ENCODE results near the gene LCE7A.

The LCE7A gene

DNA sequence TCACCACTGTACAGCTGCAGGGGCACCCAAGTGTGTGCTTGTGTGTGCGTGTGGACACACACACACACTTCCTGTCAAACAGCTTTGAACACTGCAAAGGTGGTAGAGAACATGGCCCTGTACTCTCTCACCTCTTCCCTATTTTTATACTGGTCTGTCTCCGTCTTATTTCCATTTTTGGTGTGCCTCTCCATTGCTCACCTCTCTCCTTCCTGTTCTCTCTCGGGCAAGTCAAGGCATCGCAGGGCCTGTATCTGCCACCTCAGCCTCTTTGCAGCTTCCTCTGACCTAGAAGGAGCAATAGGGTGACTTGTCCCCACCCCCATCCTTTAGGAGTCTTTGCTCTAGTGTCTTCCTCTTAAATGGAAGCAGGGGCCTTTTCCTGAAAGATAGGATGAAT, 20.5 kb downstream of the LCE7A start:
- no peak for DNase-seq (ENCODE audit: low read depth)

DNA sequence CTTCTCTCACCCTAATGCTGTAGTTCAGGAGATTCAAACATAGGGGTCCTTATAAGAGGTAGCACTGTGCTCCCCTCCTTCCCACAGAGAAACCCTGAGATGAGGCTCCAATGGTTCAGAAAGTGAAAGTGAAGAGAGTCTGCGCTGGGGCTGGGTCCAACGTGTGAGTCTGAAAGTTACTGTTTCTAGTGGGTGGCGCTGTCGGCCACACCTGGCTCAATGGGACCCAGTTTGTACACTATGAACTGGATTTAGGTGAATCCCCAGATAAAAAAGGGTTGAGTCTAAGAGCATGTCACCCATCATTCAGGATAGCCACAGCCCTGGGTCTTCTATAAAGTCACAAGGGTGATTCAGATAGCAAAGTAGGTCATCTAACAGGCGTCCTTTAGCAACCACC, 21.1 kb downstream of the LCE7A start:
- DNase-seq (ENCODE audit: low read depth): no peak

DNA sequence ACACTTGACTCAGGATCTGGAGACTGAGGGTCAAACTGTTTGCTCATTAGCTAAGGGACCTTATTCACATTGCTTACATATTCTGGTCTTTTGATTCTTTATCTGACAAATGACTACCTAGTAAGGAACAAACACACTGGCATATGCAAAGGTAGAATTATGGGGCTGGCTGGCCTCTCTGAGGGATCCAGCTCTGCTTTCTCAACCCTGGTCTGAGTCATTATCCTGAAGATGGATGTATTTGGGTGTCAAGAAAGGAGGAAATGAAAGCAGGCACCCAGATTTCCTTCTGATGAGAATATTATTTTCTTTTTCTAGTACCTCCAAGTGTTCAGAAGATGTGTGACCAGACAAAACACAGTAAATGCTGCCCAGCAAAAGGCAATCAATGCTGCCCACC, 24.3 kb downstream of the LCE7A start:
- DNase-seq (ENCODE audit: low read depth): no peak

DNA sequence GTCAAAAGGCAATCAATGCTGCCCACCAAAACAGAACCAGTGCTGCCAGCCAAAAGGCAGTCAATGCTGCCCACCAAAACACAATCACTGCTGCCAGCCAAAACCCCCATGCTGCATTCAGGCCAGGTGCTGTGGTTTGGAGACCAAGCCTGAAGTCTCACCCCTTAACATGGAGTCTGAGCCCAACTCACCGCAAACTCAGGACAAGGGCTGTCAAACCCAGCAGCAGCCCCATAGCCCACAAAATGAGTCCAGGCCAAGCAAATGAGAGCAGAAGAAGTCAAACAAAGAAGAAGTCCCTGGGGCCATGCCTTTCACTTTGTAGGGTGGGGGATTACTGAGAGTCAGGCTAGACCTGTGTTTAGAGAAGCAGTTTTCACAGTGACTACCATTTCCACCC, 24.7 kb downstream of the LCE7A start:
- no peak for DNase-seq (ENCODE audit: low read depth)

DNA sequence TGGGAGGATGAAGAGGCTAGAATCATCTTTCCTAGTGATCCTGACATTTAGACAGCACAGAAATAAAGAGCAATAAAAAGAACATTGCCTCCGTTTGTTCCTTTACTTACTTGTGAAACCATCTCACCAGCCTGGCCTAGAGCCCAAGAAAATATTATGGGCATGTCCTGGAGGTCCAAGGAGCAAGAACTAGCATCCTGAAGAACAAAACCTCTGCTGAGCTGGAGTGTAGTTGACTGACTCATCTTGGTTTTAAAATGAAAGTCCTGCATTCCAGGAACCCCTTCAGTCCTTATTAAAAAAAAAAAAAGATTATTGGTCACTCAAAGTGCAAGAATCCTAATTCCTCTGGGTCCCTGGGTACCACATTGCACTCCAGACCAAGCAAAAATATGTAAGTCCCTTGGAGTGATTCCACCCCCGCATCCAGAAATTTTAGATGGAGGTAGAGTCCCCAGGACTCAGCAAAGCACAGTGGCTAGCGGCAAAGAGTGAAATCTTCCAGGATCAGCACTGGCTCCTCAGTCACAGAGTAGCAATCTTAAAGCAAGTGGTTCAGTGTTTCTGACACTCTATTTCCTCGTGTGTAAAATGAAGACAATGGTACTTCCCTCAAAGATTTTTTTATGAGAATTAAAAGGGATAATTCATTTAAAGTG, 25.3 kb downstream of the LCE7A start:
- DNase-seq (ENCODE audit: low read depth): no peak

DNA sequence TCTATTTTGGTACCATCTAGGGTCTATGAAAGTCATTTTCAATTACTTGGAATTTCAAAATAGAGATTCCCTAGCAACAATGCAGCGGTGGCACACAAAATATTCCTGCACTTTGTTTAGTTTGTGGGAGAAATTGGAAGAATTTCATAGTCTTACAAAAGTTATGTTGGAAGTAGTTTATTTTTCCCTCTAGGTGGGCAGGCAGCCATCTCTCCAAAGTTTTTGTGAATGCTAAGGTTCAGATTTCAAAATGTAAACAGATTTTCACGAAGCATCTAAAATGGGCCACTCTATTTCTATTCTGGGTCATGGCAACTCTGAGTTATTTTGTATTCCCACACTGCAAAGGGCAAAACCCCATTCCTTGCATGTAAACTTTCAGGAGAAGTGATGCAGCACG, 26.3 kb downstream of the LCE7A start:
- DNase-seq (ENCODE audit: low read depth): no peak

DNA sequence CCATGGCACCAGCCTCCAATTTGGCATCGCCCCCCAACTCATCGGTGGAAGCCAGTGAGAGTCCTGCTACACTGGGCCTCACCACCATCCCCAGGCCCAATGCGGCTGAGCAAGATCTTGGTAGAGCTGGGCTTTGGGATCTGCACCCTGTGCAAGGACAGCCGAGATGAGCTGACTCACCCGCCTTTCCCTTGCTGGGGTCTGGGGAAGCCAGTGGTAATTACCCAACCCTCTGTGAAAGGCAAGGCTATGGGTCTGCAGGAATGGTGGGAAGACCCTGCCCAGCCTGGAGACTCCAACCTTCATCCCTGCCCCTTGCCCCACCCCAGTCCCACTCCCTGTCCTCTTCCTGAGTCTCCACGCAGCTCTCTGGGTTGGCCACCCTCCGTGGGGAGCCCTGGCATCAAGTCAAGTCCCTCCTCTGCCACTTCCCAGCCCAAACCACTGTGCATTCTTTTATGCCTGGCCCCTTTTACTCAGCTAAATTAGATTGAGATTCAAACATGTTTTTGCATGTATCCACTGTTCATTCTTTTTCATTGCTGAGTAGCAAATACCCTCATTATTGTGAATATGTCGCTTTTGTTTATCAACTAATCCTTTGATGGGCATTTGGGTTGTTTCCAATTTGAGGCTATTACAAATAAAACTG, 27.1 kb downstream of the LCE7A start:
- no peak for DNase-seq (ENCODE audit: low read depth)

DNA sequence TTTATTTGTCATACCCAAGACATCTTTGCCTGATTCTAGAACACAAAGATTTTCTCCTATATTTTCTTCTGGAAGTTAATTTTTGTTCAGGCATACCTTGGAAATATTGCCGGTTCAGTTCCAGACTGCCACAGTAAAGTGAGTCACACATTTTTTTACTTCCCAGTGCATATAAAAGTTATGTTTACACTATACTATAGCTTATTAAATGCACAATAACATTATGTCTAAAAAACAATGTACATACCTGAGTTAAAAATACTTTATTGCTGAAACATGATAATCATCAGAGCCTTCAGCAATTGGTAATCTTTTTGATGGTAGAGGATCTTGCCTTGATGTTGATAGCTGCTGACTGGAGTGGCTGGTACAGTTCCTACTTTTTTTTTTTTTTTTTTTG, 28.3 kb downstream of the LCE7A start:
- DNase-seq (ENCODE audit: low read depth): no peak

DNA sequence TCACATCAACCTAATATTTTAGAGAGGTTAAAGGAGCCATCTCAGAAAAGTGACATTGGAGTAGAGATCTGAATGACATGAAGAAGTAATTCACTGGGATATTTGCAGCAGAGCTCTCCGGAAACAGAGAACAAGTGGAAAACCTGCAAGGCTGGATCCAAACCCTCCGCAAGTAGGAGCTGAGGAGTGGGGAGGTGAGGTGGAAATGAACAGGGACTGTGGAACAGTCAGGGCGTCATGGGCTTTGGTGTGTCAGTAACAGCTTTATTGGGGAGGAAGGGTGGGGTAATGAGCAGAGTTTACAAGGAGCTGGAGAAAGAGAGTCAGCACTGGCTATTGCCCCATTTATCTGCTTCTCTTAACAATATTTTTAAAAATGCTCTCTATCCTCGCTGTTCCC, 39.2 kb downstream of the LCE7A start:
- no peak for DNase-seq (ENCODE audit: low read depth)

DNA sequence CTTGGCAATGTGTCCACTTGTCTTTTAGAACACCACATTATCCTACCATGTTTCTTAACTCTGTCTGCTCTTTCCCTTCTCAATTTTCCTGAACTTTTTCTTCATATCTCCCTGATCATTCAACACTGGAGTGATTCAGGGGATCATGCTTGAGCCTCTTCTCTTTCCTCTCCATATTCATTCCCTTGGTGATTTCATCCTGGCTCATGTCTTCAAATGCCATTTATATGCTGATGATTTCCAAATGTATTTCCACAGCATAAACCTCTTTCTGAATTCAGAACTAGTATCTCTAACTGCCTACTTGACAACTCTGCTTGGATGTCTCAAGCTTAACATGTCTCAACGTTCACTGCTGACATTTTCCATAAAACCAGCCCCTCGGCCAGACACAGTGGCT, 40.1 kb downstream of the LCE7A start:
- DNase-seq (ENCODE audit: low read depth): no peak

DNA sequence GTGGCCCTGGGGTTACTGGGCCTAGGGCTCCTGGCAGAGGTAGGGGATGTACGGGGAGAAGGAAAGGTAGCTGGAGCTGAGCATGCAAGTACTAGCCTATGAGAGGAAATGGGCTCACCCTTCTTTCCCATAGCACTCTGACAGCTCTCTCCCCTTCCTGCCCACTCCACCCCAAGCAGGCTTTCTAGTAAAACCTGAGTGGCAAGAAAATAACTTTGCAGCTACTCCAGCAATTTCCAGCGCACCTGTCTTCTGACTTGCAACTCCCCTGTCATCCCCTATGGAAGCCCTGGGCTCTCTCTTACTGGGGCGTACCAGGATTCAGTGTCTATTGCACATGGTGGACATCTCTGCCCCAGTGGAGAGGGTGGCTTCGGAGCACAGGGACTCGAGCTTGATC, 41.8 kb downstream of the LCE7A start:
- no peak for DNase-seq (ENCODE audit: low read depth)

DNA sequence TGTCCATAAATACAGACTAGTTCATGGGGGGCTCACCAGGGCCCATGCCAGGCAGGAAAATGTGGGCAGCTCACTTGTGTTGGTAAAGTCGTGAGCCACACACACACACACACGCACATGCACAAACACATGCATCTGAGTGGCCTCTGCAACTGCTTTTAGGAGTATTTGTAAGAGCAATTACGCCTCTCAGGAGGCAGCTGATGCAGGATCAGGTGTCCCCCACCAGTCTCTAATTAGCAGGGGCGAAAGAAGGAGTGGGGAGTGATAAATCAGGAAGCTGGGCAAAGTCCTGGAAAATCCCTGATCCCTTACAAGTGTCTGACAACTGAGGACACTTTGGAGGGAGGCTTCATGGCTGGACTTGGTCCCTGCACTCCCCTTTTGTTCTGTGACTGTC, 42.8 kb downstream of the LCE7A start:
- no peak for DNase-seq (ENCODE audit: low read depth)

DNA sequence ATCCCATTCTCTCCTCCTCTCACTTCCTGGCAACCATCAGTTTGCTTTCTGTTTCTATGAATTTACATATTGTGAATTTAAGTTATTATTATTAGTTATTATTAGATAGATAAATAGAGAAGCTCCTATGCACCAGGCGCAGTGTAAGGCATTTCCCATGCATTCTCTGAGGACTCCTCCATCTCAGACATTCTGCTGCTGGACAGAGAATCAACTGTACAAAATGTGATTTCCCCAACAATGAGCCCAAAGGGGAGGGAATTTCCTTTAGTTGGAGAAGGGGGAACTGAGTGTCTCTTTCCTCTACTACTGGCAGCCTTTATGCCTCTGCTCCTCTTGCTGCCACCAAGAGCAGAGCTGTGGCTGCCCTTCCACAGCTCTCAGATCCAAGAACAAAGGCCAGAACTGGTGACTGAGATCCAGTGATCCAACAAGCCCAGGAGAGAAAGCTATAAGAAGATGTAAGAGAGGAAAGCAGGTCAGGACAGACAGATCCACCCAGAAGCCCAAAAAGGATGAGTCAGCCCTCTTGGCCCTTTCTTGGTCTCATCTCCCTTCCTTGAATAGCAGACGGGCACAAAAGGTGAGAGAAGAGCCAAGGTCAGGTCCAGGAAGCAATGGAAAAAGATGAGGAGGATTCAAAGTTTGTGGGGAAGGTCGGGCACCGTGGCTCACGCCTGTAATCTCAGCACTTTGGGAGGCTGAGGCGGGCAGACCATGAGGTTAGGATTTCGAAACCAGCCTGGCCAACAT, 45.1 kb downstream of the LCE7A start:
- DNase-seq (ENCODE audit: low read depth): no peak

DNA sequence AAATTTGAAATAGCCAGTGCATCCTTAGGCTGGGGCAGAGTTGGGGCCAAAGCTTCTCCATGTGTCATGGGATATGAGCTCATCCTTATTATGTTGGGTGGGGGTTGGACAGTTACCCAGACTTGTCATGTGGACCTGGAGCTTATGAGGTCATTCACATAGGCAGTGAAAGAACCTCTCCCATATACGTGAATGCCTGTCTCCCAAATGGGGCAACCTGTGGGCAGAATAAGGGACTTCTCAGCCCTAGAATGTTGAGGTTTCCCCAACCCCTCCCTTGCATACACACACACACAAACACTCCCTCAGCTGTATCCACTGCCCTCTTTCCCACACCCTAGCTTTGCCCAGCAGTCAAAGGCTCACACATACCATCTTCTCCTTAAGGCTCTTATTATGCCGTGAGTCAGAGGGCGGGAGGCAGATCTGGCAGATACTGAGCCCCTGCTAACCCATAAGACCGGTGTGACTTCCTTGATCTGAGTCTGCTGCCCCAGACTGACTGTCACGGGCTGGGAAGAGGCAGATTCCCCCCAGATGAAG, 46.3 kb downstream of the LCE7A start:
- no peak for DNase-seq (ENCODE audit: low read depth)

DNA sequence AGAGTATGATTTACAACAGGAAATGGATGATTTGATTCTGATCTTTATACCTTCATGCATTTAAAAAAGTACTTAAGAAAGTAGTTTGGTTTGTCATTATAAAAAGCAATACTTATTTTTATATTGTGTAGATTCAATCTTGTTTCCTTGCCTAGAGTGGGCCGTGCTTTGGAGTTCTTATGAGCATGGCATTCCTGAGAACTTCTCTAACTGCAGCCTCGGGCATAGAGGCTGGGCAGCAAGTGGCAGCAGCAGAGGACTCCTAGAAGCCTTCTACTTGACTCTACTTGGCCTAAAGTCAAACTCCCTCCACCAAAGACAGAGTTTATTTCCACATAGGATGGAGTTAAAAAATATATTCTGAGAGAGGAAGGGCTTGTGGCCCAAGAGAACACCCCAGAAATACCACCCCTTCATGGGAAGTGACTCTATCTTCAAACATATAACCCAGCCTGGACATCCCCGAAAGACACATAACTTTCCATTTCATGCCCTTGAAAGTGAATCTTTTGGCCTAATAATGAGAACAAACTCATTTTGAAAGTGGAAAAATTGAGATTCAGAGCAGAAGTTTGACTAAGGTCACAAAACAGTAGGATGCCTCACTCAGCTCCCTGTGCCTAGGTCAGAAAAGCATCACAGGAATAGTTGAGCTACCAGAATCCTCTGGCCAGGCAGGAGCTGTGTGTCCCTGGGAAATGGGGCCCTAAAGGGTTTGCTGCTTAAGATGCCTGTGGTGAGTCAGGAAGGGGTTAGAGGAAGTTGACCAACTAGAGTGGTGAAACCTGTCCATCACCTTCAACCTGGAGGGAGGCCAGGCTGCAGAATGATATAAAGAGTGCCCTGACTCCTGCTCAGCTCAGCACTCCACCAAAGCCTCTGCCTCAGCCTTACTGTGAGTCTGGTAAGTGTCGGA, 48.1 kb downstream of the LCE7A start, which contains the start of gene IVL:
IVL (plus strand) TSS at position 861 of the 916 bp plus-strand sequence. CDS start 1,252 bp downstream, outside the sequence.
- no peak for DNase-seq (ENCODE audit: low read depth)

DNA sequence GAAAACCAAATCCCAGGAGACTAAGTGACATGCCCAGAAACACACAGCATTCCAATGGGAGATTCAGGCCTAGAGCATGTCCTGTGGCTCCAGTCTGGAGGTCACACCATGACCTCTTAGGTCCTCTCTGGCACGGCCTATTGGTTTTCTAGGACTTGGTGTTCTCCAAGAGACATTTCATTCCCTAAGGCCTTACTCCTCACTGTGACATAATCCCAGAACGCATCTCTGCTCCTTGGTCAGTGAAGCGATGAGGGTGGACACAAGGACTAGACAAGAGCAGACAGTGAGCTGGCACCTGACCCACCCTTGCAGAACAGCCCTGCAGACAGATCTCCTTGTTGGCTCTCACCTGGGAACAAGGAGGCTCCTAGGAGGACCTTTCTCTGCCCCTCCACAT, 49.4 kb downstream of the LCE7A start:
- DNase-seq (ENCODE audit: low read depth): no peak
